H54 (cell line): Measurements from ENCODE around the gene ELAPOR2.
"Not testable (repeated sequence)": the region's sequence is repeated elsewhere in the genome, so short reads cannot be mapped to it uniquely, and the experiment has no call there.

Experiments used
- DNase-seq: peaks from one replicate; pipeline ENCODE4 v3.0.0; 2011; ENCODE audit warnings: low spot score, mixed read lengths; ENCODE audit not compliant: insufficient read length
- FAIRE-seq: peaks from 3 replicates; lab custom pipeline; 2011; peaks lifted over from hg19 to GRCh38; lab: Jason Lieb, UNC
- POLR2A ChIP-seq: IDR thresholded peaks from 2 replicates; pipeline ENCODE4 v1.6.1; 2011; ENCODE audit warnings: low read depth, mild to moderate bottlenecking, low read length

Gene ELAPOR2, protein sequence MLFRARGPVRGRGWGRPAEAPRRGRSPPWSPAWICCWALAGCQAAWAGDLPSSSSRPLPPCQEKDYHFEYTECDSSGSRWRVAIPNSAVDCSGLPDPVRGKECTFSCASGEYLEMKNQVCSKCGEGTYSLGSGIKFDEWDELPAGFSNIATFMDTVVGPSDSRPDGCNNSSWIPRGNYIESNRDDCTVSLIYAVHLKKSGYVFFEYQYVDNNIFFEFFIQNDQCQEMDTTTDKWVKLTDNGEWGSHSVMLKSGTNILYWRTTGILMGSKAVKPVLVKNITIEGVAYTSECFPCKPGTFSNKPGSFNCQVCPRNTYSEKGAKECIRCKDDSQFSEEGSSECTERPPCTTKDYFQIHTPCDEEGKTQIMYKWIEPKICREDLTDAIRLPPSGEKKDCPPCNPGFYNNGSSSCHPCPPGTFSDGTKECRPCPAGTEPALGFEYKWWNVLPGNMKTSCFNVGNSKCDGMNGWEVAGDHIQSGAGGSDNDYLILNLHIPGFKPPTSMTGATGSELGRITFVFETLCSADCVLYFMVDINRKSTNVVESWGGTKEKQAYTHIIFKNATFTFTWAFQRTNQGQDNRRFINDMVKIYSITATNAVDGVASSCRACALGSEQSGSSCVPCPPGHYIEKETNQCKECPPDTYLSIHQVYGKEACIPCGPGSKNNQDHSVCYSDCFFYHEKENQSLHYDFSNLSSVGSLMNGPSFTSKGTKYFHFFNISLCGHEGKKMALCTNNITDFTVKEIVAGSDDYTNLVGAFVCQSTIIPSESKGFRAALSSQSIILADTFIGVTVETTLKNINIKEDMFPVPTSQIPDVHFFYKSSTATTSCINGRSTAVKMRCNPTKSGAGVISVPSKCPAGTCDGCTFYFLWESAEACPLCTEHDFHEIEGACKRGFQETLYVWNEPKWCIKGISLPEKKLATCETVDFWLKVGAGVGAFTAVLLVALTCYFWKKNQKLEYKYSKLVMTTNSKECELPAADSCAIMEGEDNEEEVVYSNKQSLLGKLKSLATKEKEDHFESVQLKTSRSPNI

DNA sequence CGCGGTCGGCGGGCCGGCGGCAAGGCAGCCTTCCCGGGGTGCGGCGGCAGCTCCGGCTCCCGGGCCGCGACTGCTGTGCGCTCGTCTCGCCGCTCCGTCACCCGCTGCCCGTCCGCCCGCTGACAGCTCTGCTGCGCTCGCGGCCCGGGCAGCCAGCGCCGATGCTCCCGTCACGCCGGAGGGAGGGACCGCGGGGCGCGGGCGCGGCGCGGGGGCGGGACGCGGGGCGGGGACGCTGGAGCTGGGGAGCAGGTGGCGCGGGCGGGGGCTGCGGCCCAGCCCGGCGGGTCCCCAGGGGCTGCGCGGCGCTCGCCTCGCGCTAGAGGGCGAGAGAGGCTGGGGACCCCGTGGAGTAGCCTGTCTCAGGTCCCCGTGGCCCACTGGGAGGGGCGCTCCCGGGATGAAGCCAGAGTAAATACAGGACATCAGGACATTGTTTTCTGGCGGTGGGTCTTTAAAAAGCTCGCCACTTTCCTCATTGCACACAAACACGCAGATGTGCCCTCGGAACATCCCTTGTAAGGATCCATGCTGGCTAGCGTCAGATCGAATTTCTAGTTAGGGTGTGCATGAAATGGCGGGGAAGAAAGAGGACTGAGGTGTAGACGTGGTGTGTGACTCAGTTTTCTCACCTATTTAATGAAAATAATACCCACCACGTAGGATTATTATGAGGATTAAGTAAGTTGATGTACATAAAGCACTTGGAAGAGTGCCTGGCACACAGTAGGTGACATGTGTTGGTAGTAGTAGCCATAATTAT is at the start of gene ELAPOR2:
ELAPOR2 (minus strand) TSS at position 130 of the 763 bp plus-strand sequence. CDS start 141 bp downstream, outside the sequence.
- FAIRE-seq (no peak), DNase-seq (peak; percentile 16)
- no peak for TF ChIP-seq POLR2A

DNA sequence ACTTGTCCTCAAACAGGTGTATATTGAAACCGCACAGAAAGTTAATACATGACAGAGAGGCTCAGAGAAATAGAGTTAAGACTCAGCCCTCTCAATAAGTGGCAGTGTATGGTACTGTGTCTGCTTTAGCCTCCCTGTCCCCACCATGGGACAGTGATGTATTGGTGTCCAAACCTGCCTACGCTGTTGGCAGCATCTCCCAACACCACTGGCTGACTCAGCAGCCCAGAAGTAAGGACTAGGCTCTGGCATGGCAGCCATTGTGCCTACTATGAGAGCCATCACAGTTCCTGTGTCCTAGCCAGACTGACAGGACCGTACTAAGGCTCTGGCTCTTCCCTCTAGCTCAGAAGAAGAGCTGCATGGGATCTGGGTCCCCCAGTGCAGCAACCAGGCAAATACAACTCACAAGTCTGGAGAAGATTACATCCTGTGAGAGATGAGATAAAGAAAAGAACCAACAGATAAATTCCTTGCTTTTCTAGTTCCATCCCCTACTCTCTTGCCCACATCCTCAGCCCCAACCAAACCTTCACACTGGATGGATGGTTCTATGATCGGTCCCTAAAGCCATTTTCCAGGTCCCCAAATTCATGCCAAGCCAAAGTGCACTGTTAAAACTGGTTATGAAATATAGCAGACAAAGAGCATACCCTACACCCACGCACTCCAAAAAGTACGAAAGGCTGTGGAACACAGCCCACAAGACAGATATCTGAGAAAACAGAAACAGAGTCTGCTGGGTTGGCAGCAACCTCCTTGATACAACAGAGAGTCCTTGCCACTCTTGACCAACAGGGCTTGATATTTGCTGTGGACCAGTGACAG is 48.7 kb upstream of the ELAPOR2 start:
- TF ChIP-seq POLR2A: no peak
- FAIRE-seq (no peak), DNase-seq (no peak)

DNA sequence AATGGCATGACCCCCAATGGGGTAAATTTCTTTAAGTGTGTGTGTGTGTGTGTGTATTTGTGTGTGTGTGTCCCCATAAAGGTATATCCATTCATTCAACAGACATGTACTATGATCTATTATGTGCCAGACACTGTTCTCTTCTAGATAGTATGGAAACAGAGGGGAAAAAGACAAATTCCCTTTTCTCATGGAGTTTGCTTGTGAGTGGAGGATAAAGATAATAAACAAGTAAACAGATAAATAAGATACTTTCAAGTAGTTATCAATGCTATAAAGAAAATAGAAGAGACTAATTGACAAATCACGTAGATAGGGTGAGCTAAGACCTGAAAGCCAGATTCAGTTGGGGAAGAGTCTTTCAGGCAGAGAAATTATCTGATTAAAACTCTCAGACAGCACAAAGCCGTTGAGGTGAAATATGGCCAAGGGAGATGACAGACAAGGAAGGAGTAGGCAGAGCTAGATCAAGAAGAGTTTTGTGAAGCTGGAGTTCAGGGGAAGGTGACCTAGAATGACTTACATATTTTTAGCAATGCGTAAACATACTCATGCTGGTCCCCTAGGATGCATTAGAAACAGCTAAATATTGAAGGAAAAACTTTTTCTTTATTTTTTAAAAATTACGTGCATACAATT is 47.6 kb upstream of the ELAPOR2 start:
- no peak for TF ChIP-seq POLR2A
- FAIRE-seq (no peak), DNase-seq (no peak)

DNA sequence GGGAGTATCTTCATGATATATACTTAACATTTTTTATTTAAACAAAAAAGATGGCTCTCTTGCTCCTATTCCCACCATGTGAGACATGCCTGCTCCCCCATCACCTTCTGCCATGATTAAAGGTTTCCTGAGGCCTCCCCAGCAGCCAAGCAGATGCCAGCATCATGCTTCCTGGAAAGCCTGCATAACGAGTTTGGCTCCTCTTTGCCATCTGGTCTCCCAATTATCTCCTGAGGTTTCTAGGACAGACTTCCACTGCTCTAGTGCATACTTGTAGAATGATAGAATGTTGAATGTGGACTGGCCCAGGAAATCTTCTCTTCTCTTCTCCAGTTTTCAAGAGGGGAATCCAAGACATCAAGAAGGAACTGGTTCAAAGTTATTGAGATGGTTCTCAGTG is 45.9 kb upstream of the ELAPOR2 start:
- no peak for FAIRE-seq
- TF ChIP-seq POLR2A: no peak
- no peak for DNase-seq

DNA sequence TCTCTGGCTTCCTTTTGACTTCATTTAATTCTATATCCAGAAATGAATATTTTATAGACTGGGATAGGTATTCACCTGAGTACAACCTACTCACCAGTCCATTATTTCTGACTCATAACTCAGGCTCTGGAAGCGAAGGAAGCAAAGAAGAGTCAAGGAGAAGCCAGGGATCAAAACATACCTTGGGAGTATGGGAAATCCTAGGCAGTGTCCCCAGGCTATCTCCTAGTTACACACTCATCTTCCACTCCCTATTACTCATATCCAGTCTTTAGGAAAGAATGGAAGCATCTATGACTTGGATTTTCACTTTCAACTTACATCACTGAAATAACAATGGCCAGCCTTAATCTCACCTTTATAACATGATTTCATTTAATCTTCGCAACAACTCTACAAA is 40.9 kb upstream of the ELAPOR2 start:
- FAIRE-seq (no peak), DNase-seq (no peak)
- no peak for TF ChIP-seq POLR2A

DNA sequence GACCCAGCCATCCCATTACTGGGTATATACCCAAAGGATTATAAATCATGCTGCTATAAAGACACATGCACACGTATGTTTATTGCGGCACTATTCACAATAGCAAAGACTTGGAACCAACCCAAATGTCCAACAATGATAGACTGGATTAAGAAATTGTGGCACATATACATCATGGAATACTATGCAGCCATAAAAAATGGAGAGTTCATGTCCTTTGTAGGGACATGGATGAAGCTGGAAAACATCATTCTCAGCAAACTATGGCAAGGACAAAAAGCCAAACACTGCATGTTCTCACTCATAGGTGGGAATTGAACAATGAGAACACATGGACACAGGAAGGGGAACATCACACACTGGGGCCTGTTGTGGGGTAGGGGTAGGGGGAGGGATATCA is 37.9 kb upstream of the ELAPOR2 start:
- DNase-seq, FAIRE-seq: not testable (repeated sequence)

DNA sequence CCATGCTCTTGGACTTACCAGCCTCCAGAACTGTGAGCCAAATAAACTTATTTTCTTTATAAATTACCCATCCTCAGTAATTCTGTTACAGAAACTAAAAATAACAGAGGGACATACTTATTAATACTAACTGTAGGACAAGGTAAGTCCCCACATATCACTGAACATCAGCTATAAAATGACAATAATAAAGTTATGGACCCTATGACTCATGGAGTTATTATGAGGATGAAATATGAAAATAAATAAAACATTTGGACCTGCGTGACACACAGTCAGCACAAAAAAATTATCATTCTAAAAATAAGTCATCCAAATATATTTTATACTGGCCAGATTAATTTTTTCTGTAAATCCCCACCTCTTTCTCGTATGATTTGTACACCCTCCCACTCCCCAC is 34.9 kb upstream of the ELAPOR2 start:
- no peak for TF ChIP-seq POLR2A
- FAIRE-seq (no peak), DNase-seq (no peak)

DNA sequence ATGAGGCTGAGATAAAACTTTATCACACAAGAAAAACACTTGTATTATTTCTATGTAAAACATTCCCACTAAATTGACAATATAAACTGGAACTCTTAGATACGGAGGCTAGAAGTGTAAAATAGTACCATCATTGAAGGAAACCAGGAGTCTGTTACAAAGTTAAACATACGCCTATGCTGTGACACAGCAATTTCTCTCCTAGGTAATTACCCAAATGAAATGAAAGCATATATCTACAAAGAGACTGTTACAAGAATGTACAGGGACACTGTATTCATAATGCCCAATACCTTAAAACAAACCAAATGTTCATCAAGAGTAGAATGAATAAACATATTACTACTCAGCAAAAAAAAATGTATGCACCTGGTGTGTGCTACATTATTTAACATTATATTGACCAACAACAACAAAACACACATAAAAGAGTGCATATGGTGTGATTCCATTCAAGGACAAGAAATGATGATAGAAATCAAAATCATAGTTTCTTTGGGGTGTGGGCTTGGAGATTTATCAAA is 33.2 kb upstream of the ELAPOR2 start:
- DNase-seq (no peak), FAIRE-seq (no peak)
- TF ChIP-seq POLR2A: no peak

DNA sequence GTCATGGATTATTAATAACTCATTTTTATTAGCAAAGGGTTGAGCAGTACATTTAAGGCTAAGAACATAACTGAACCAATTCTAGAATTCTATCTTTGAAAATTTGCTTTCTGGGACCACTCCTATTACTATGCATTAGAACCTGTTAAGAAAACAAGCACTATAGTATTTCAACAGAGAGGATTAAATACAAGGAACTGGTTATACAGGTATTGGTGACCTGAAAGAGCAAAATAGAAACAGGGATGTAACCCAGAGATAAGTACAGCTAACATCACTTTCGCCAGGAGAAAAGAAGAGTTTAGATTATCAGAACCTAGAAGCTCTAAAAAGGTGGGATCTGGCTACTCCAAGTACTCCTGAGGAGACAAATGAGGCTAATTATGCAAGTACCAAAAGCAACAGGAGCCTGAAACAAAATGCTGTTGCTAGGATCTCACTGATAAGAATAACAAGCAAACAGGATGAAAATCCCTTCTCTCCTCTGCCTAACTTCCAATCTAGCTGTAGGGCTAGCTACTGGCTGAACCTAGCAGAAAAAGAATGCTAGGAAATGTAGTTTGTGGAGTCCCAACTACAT is 32.1 kb upstream of the ELAPOR2 start:
- FAIRE-seq: no peak
- no peak for TF ChIP-seq POLR2A
- DNase-seq: no peak

DNA sequence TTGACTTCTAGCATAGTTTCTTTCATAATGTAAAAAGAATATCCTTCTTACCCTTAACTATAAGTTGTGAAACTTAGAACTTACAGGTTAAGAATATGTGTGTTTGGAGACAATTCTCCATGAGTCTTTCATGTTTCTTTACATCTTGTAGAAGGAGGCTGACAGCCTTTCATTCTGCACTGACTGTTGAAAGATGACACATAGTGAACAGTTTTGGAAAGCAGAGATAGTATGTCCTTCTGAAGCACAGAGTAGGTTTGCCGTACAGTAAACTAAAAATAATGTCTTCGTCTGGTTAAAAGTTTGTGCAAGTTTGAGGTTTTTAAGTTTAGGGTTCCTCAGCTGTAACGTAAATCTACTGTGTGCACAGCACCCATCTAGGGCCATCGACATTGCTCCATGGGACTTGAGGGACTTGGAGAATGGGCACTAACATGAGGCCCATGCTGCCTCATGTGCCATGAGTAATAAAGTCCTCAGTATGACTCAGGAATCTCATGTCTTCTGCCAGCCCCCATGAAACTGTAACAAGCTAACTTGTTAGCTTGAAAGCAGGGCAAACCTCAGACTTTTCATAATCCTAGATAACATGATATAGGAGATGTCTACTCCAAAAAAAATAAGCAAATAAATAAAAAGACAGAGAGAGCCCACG is 24.5 kb upstream of the ELAPOR2 start:
- DNase-seq (no peak), FAIRE-seq (no peak)
- no peak for TF ChIP-seq POLR2A

DNA sequence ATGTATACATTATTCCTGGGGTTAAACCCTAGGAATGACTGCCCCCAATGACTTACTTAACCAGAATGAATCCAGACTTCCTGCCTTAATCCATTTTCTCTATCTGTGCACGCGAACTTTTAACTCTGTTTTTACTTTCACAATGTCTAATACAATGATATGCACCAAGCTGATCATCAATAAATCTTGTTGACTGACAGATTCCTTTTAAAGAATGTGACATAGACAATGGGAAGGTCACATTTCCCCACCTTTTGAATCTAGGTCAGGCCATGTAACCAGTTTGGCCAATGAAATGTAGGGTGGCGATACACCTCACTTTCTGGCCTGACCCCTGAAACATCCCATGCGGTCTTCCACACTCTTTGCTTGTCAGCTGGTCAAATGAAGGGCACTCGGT is 23.2 kb upstream of the ELAPOR2 start:
- no peak for TF ChIP-seq POLR2A
- FAIRE-seq: no peak
- no peak for DNase-seq
